ENCODE results near the gene UGCG. TPM values are rescaled to one million over a fixed set of nuclear protein-coding genes. Genes with fewer than 3 reads are reported as not detected.

Gene UGCG
- total and polyA plus RNA-seq, 9 of the 15 experiments (the other 6 are each of a cell fraction or from before 2014, with no cell fraction given), result 20.0 to 40.3 (median 29.2) TPM

Small RNA genes lying within 50 kb of the gene (microRNA-seq; reads per million reads assigned to microRNA genes)
- not detected for gene MIR4668 (ENCODE audit: borderline microRNAs expressed)

Small RNA genes lying within 50 kb of the gene (small RNA-seq; reads per million reads assigned to genes)
- not detected for gene MIR4668

Other genes with a start within 250 kb of the UGCG start
- 15.3 and 15.6 TPM in 2 replicates for gene GNG10, start 235.2 kb upstream of the UGCG start, total RNA-seq (2014; rRNA removed)
- gene GNG10, start 235.2 kb upstream of the UGCG start, total RNA-seq (2014; rRNA removed; fragmentation: Illumina TruSeq; extraction: Trizol), result 28.0 and 28.3 TPM in 2 replicates
- 25.0 and 26.3 TPM in 2 replicates for gene GNG10, start 235.2 kb upstream of the UGCG start, total RNA-seq (2015; rRNA removed; fragmentation: Illumina TruSeq; extraction: Trizol)
- 13.1 and 16.3 TPM in 2 replicates for gene GNG10, start 235.2 kb upstream of the UGCG start, total RNA-seq (2021)
- gene GNG10, start 235.2 kb upstream of the UGCG start, polyA plus RNA-seq (2011; rRNA removed), result 30.3 and 37.8 TPM in 2 replicates
- gene GNG10, start 235.2 kb upstream of the UGCG start, polyA plus RNA-seq (2014; fragmentation: Illumina TruSeq; extraction: Trizol), result 24.2 and 28.4 TPM in 2 replicates
- 10 to 100 TPM; 32.6 to 35.3 TPM for gene GNG10, start 235.2 kb upstream of the UGCG start, polyA plus RNA-seq (2014; fragmentation: Nextera tagmentation; extraction: Ambion mirVana)
- 32.1 and 34.3 TPM in 2 replicates for gene GNG10, start 235.2 kb upstream of the UGCG start, polyA plus RNA-seq (2014; rRNA removed)
- 0.09 TPM in 1 of 2 replicates, not detected in the other for gene SHOC1, start 101.9 kb upstream of the UGCG start, total RNA-seq (2014; rRNA removed)
- not detected in 2 replicates for gene SHOC1, start 101.9 kb upstream of the UGCG start, total RNA-seq (2014; rRNA removed; fragmentation: Illumina TruSeq; extraction: Trizol)
- not detected in 2 replicates for gene SHOC1, start 101.9 kb upstream of the UGCG start, total RNA-seq (2015; rRNA removed; fragmentation: Illumina TruSeq; extraction: Trizol)
- not detected in 2 replicates for gene SHOC1, start 101.9 kb upstream of the UGCG start, total RNA-seq (2021)
- gene SHOC1, start 101.9 kb upstream of the UGCG start, polyA plus RNA-seq (2011; rRNA removed), result not detected in 2 replicates
- gene SHOC1, start 101.9 kb upstream of the UGCG start, polyA plus RNA-seq (2014; fragmentation: Illumina TruSeq; extraction: Trizol), result 0.03 TPM in 1 of 2 replicates, not detected in the other
- gene SHOC1, start 101.9 kb upstream of the UGCG start, polyA plus RNA-seq (2014; fragmentation: Nextera tagmentation; extraction: Ambion mirVana), result under 1 TPM in 1 of 2 experiments, not detected in 1; 0.04 TPM
- gene SHOC1, start 101.9 kb upstream of the UGCG start, polyA plus RNA-seq (2014; rRNA removed), result not detected in 2 replicates